CD4-positive, alpha-beta T cell treated with Interleukin-4 for 1 hour (primary cell): ENCODE data around the gene DLGAP1.

Experiments used
- DNase-seq, 2 donors: peaks; one replicate each; pipeline ENCODE4 v3.0.0-alpha.2; 2020 to 2022

The DLGAP1 gene

DNA sequence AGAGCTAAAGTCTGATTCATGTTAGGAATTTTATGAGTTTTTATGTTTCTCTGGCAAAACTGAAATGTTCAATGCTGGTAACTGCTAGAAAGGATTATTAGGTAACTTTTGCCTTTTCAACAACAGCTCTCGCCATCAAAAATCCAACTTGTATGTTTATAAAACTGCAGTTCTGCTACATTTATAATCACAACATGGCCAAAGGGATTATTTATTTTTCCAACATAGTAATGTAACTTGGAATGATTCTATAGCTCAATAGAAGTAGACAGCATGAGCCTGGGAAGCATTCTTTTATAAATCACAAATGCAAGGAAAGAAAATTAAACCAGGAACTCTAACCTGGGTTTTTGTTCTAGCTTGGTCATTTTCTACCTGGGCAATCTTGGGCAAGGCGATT, 534.3 kb downstream of the DLGAP1 start:
- DNase-seq, result no peak

DNA sequence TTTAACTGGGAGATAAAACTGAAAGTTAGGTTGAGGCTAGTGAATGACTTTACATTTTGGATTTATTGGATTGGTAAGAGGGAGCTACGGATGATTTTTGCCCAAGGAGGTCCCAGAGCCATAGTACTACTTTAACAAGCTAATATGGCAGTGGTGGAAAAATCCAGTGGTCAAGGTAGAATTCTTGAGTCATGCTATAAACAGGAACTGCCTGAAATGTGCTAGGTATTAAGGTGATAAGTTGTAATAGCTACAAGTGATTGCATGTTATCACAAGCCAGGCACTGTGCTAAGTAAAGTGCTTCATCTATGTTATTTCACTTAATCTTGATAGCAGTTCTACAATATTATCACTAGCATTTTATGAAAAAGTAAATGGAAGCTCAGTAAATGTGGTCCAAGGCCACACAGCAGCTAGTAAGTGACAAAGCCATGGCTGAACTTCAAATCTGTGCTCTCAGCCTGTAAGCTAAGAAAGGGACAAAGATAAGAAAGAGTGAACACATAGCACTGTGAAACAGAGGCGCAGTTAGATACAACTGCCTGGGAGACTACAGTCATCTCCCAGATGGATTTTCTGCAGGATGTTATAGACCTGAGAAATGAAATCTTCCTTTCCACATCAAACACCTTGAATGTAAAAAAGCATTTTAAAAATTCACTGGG, 535.6 kb downstream of the DLGAP1 start:
- DNase-seq, result no peak

GRCh38 chr18:3916082-3916481, 539.0 kb downstream of the DLGAP1 start:
- DNase-seq, result no peak

DNA sequence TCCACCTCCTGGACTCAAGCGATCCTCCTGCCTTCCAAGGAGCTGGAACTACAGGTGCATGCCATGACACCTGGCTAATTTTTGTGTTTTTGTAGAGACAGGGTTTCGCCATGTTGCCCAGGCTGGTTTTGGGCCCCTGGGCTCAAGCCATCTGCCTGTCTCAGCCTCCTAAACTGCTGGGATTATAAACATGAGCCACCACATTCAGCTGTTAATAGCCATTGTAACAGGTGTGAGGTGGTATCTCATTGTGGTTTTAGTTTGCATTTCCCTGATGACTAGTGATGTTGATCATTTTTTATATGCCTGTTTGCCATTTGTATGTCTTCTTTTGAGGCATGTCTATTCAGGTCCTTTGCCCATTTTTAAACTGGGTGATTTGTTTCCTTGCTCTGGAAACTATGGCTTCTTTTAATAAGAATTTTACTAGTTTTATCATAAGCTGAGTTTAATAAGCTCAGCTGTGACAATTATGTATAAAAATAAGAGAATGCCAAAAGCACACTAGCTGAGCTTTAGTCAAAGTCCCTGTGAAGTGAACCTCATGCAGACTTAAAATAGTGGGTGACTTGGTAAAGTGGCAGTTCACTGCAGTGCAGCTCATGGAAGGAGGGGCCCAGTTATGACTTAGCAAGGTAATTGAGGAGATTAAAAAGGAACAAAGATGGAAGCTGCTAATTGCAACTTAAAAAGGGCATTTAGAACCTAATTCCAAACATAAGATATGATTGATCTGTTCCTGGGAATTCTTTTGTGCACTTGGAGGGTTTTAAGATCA, 540.1 kb downstream of the DLGAP1 start:
- no peak for DNase-seq

GRCh38 chr18:3914109-3914508, 541.0 kb downstream of the DLGAP1 start:
- no peak for DNase-seq

- DNase-seq, result no peak
These were observed 542.4 kb downstream of the DLGAP1 start for GRCh38 chr18:3912705-3913104.

GRCh38 chr18:3911413-3911812, 543.7 kb downstream of the DLGAP1 start:
- DNase-seq, result no peak

DNA sequence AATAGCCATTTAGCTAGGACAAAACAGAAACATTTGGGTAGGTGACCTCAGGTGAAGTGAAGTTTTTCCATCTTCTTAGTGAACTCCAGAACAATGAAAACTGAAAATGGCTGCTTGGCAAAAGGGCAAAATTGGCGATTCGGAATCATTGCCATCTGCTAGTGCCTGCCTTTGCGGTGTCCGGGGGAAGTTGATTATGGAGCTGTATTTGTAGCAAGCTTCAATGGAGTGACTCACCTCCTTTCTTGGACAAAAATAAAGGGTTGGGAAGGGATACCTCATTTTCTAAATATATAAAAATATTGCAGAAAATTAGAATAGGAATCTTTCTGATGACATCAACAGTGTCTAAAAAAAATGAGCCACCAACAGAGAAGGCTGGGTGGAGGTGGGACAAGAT, 544.6 kb downstream of the DLGAP1 start:
- no peak for DNase-seq

DNA sequence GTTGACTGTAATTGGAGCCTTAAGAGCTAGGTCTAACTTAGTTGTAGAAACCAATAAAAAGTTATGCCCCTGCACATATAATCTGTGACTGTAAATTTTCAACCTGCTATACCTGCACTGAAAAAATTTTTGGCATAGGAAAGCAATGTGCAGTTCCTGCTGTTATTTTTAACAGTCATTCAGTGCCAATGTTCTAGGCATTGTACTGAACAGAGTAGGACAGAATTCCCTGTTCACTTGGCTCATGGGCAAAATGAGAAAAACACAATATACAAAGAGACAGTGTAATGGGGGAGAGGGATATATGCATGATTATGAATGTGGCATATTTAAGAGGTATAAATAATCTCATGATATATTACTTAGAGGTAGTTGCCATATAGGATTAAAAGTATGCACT, 547.2 kb downstream of the DLGAP1 start:
- no peak for DNase-seq

DNA sequence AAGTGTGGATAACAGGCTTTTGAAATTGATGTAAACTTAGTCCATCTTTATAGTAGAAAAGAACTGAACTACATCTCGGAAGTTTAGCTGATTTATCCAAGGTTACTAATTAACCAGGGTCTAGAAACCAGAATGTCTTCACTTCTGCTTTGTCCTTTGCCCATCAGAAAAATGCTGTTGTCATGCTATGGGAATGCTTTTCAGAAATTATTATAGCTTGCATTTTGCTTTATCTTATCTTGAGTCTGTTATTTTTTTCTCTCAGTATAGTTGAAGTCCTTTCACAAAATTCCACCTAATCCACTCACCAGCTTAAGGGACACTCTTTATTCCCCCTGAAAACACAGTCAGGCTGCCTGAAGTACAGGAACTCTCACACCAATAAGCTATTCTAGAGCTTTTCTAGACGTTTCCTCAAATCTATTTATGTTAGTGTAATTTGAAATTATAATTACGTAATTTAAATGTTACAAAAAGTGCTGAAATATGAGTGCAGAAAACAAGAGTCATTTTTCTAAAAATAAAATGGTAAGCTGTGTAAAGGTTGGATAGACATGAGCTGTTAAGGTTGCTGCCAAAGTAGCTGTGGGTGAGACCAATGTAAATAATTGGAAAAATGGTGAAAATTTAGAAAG, 548.9 kb downstream of the DLGAP1 start:
- no peak for DNase-seq

- no peak for DNase-seq
These were observed 551.8 kb downstream of the DLGAP1 start for GRCh38 chr18:3903337-3903736.

DNA sequence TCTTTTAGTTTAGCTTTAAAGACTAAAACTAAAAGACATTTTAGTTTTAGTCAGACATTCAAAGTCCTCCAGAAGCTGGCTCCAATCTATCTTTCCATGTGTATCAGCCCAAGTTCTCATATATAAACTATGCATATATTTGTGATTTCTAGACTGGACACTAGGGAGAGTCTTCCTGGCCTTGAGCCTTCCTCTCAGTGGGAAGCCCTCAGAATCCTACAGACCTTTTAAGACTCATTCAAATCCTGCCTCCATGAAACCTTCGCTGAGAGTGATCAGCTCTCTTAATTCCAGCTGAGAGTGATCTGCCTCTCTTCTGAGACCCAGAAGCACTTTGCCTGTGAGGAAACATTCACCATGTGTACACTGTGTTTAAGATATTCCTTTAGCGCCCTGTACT, 552.4 kb downstream of the DLGAP1 start:
- DNase-seq, result no peak

- DNase-seq, result no peak
These were observed 553.3 kb downstream of the DLGAP1 start for GRCh38 chr18:3901811-3902210.

DNA sequence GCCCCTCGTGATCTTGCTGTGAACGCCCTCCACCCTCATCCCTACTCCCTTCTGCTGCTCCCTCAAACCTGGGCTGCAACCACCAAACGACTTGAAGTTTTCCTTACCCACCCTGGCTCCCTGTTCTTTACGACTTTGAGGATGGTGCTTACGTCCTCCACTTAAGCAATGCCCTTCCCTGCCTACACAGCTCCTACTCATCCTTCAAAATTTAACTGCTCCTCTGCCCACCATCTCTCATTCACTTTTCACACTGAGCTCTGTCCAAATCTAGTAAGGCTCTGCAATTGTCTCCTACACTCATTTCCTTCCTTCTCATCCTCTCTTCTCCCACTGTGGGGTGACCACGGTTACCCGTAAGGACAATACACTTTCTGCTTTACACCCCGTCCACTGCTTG, 554.1 kb downstream of the DLGAP1 start:
- DNase-seq, result no peak

DNA sequence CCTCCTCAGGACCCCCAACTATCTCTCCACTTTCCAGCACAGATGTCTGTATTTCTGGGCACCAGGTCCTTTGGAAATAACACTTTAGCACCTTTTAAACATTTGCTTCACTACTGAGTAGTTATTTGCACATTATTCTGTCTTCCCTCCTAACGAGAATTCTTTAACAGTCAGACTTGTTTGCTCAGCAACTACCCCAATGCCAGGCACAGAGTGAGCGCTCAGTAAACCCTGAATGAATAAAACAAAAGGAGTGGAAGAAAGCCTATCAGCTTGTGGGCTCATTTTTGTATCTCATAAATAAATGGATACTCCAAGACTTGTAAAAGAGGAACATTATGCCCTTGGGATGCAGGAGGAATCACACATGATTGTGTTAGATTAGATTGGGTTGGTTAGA, 554.8 kb downstream of the DLGAP1 start:
- DNase-seq, result no peak

DNA sequence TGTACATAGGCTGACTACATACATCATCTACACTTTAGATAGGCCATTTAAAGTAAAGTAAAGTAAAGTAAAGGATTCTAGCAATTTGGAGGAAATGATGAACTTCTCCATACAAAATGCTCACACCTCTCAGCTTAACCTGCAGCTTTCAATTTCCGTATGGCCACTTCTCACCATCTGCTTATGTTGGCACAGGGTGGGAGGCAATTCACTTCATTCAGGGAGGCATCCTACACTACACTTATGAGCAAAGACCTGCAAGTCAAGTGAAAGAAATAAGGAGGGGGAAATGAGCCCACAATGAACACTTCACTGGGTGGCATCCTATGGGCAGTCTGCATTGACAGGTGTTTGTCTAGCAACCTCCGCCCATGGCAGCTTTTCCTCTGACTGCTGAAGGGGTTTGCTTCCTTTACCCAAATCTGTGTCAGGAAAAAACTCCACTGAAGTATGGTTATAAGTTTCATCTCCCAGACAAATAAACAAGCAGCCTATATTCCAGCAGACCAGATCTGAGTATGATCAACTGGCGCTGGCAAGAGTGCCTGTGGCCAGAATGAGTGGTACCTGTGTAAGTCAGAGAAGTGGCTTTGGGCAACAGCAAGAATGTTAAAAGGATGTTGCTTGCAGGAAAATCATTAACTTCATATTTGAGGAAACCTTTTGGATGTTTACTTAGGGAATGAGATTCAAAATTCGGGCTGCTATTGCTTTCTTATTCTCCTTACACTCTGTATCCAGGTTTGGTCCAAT, 556.1 kb downstream of the DLGAP1 start:
- no peak for DNase-seq

- no peak for DNase-seq
These were observed 563.0 kb downstream of the DLGAP1 start for GRCh38 chr18:3892152-3892551.

GRCh38 chr18:3891245-3891644, 563.9 kb downstream of the DLGAP1 start:
- no peak for DNase-seq

DNA sequence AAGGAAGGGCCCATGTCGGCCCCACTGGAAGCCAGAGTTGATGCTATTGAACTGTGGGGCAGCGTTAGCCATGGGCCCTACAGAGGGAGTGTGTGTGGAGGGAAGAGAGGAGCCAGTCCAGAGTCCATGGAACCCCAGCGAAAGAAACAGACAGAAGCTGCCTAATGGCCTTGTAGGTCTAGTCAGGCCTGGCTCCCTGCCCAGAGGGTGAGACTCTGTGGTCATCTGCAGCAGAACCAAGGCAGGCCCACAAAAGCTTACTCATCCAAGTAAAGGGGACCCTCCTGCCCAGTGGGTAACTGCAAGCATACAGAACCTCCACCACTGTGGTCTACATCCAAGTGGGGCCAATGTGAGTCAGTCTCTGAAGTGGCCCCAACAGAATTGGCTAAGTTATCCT, 565.3 kb downstream of the DLGAP1 start:
- DNase-seq, result no peak

- no peak for DNase-seq
These were observed 566.0 kb downstream of the DLGAP1 start for GRCh38 chr18:3889121-3889520.

- DNase-seq, result no peak
These were observed 568.4 kb downstream of the DLGAP1 start for GRCh38 chr18:3886575-3887322.

GRCh38 chr18:3885209-3885792, 569.8 kb downstream of the DLGAP1 start:
- DNase-seq, result no peak

GRCh38 chr18:3879836-3880120, 575.3 kb downstream of the DLGAP1 start:
- DNase-seq, result no peak
